HG02642 (cell line): Measurements from ENCODE around the gene SOHLH2.

Experiments used
- ATAC-seq: cut with Tn5 transposase; IDR thresholded peaks from one replicate; pipeline ENCODE4 v1.9.1; 2021; ENCODE audit warnings: mild to moderate bottlenecking; ENCODE audit not compliant: unreplicated experiment, poor library complexity

Gene SOHLH2

GRCh38 chr13:36190771-36191170 is 23.6 kb downstream of the SOHLH2 start:
- no peak for ATAC-seq

- ATAC-seq: no peak
Measured at GRCh38 chr13:36188441-36188840, 25.9 kb downstream of the SOHLH2 start.

- ATAC-seq: no peak
Measured at GRCh38 chr13:36183901-36184300, 30.5 kb downstream of the SOHLH2 start.

GRCh38 chr13:36175621-36176020 is 38.7 kb downstream of the SOHLH2 start:
- ATAC-seq: no peak

- no peak for ATAC-seq
Measured at GRCh38 chr13:36174923-36175322, 39.4 kb downstream of the SOHLH2 start.

GRCh38 chr13:36173571-36174322 is 40.6 kb downstream of the SOHLH2 start:
- ATAC-seq: no peak

- ATAC-seq: no peak
Measured at GRCh38 chr13:36166046-36166445, 48.3 kb downstream of the SOHLH2 start.

GRCh38 chr13:36163809-36164308 is 50.5 kb downstream of the SOHLH2 start:
- ATAC-seq: no peak

- no peak for ATAC-seq
Measured at GRCh38 chr13:36163286-36163685, 51.1 kb downstream of the SOHLH2 start.

GRCh38 chr13:36160297-36160696 is 54.1 kb downstream of the SOHLH2 start:
- ATAC-seq: no peak

GRCh38 chr13:36158611-36159010 is 55.7 kb downstream of the SOHLH2 start:
- ATAC-seq: no peak

- ATAC-seq: no peak
Measured at GRCh38 chr13:36157480-36157879, 56.9 kb downstream of the SOHLH2 start.

- ATAC-seq: no peak
Measured at GRCh38 chr13:36154567-36155291, 59.6 kb downstream of the SOHLH2 start.

- no peak for ATAC-seq
Measured at GRCh38 chr13:36151591-36151990, 62.8 kb downstream of the SOHLH2 start.

GRCh38 chr13:36148446-36148845 is 65.9 kb downstream of the SOHLH2 start:
- no peak for ATAC-seq

- no peak for ATAC-seq
Measured at GRCh38 chr13:36147330-36147729, 67.0 kb downstream of the SOHLH2 start.

GRCh38 chr13:36146511-36147269 is 67.7 kb downstream of the SOHLH2 start:
- ATAC-seq: no peak

GRCh38 chr13:36143738-36144137 is 70.6 kb downstream of the SOHLH2 start:
- no peak for ATAC-seq

GRCh38 chr13:36142735-36143134 is 71.6 kb downstream of the SOHLH2 start:
- no peak for ATAC-seq

- ATAC-seq: no peak
Measured at GRCh38 chr13:36135876-36136275, 78.5 kb downstream of the SOHLH2 start.

- no peak for ATAC-seq
Measured at GRCh38 chr13:36134632-36135031, 79.7 kb downstream of the SOHLH2 start.
